Gastroesophageal sphincter (tissue), 3 donors: Measurements from ENCODE around the gene CBX8.

ENCODE experiments used
- CTCF ChIP-seq, 4 experiments: fragments of 200-600 bp in 2 of 4; fragments of 450-650 bp in 2 of 4; sonication (generic) in 1 of 4; IDR thresholded peaks; one replicate each; pipeline ENCODE4 v1.5.1; 2017 to 2019; ENCODE audit warnings: antibody characterized with exemption in 4 of 4, mild to moderate bottlenecking in 2 of 4, moderate library complexity in 2 of 4
- EP300 ChIP-seq: sonication (generic); formaldehyde crosslinking; IDR thresholded peaks from one replicate; pipeline ENCODE4 v1.6.1; 2017; ENCODE audit warnings: antibody characterized with exemption, mild to moderate bottlenecking
- POLR2A ChIP-seq, 2 donors: fragments of 450-650 bp; IDR thresholded peaks; one replicate each; pipeline ENCODE4 v1.6.1; 2017; ENCODE audit warnings: antibody characterized with exemption in 2 of 2, mild to moderate bottlenecking in 2 of 2, moderate library complexity in 1 of 2
- POLR2AphosphoS5 ChIP-seq: sonication (generic); formaldehyde crosslinking; IDR thresholded peaks from one replicate; pipeline ENCODE4 v1.6.1; 2017; ENCODE audit warnings: antibody characterized with exemption

- TF ChIP-seq CTCF (IDR thresholded peaks at IDR 0.05) (no peak), EP300 (no peak), POLR2A (IDR thresholded peaks at IDR 0.05) (no peak), POLR2AphosphoS5 (no peak)
Observed at GRCh38 chr17:79799538-79800324, 2.9 kb upstream of the CBX8 start.
